ENCODE data around the gene SYT4.

DNA sequence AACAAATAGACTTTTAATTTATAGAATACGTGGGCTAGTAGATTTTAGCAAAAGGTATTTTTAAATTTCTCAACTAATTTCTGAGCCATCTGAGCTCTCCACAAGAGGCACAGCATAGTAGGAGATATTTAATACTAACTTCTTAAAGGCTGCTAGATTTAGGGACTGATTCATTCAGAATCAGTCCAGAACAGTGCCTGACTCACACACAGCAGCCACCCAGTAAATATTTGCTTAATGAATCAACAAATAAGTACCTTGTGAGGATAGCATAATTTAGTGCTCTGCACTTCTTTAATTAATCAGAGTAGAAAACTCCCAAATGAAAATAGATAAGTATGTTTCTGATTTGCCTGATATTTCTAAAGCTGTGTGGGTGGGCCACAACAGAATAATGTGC lies 35.6 kb upstream of the SYT4 start:
- TF ChIP-seq CEBPB (IDR thresholded peaks at IDR 0.05; ENCODE audit: low read depth, low read length) (no peak), CTCF (IDR thresholded peaks at IDR 0.05; ENCODE audit: control extremely low read depth in 1 of 3, insufficient read depth in 1 of 3, low read depth in 1 of 3, low read length in 3 of 3) (no peak), BRCA1 (IDR thresholded peaks at IDR 0.05; ENCODE audit: low read depth, low read length) (no peak), ZNF274 (IDR thresholded peaks at IDR 0.05; ENCODE audit: borderline replicate concordance, extremely low read depth, low read length) (no peak), HDAC6 (IDR thresholded peaks at IDR 0.05; ENCODE audit: low read depth, low read length) (no peak), EZH2 (IDR thresholded peaks at IDR 0.05; ENCODE audit: low read depth, low read length, severe bottlenecking) (no peak), JUN (IDR thresholded peaks at IDR 0.05; ENCODE audit: low read depth, low read length) (no peak), SP4 (IDR thresholded peaks at IDR 0.05; ENCODE audit: low read length) (no peak), MAX (IDR thresholded peaks at IDR 0.05) (no peak), BACH1 (IDR thresholded peaks at IDR 0.05; ENCODE audit: low read length) (no peak), POLR2A (IDR thresholded peaks at IDR 0.05; ENCODE audit: control extremely low read depth in 1 of 2, low read depth in 2 of 2, low read length in 2 of 2) (no peak), POLR2AphosphoS5 (IDR thresholded peaks at IDR 0.05; ENCODE audit: low read depth, low read length) (no peak)

All from H1 (cell line).